ENCODE results near the gene MRPL44.

Gene MRPL44

DNA sequence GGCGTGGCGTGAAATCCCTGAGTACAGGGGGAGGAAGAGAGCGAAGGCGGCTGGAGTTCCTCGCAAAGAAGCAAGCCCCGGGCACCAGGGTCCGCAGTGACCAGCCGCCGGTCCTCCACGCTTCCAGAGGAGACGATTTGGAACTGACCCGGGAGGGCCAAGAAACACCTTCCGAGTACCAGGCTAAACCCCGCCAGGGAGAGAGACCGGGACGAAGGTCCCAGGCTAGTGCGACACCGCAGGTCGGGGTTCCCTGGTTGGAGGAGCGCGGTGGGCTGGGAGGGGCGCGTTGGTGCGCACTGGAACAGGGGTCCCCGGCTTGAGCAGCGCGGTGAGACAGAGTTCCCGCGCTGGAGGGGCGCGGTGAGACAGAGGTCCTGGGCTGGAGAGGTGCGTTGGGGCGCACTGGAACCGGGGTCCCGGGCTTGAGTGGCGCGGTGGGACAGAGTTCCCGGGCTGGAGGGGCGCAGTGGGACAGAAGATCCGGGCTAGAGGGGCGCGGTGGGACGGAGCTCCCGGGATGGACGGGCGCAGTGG lies 13.0 kb upstream of the MRPL44 start:
- Histone ChIP-seq H3K79me2 (ENCODE audit: insufficient read depth, low read depth) (peaks cover 3% of the 10 kb centered on the region; the same call in 1 of the 2 replicates), H3K4me1 (ENCODE audit: low read depth, poor library complexity, severe bottlenecking) (peaks cover 16% of the 10 kb centered on the region), H3K4me2 (peak overlapping the region; percentile 63), H3K36me3 (ENCODE audit: insufficient read depth) (no peaks in the 10 kb centered on the region), H3K27ac (no peak overlapping the region), H3K27me3 (ENCODE audit: insufficient read depth, low read depth) (no peaks in the 10 kb centered on the region), H3K9ac (peak overlapping the region; percentile 76; the same call in 1 of the 2 replicates), H4K20me1 (ENCODE audit: insufficient read depth) (no peaks in the 10 kb centered on the region), H3K4me3 (IDR thresholded peaks at IDR 0.05; ENCODE audit: insufficient read depth, low read depth, low read length) (no peak overlapping the region), H2AFZ (ENCODE audit: low read depth) (peak overlapping the region; percentile 60)
- no peak for TF ChIP-seq CTCF (conservative IDR thresholded peaks at IDR 0.05; ENCODE audit: low read depth, low read length)

GRCh38 chr2:223944703-223945531 lies 12.3 kb upstream of the MRPL44 start, which contains the start of gene WDFY1:
Gene WDFY1 (minus strand): TSS chr2:223945335. CDS start chr2:223945284, 51 bp downstream.
- no peaks in the 10 kb centered on the region for H4K20me1 ChIP-seq (ENCODE audit: insufficient read depth)
- H3K4me1 ChIP-seq (ENCODE audit: low read depth, poor library complexity, severe bottlenecking), result peaks cover 16% of the 10 kb centered on the region
- peak within 1 kb of the TSS; percentile 76 for H3K9ac ChIP-seq
- H3K27me3 ChIP-seq (ENCODE audit: insufficient read depth, low read depth), result no peaks in the 10 kb centered on the region
- H3K27ac ChIP-seq, result no peak within 1 kb of the TSS
- H2AFZ ChIP-seq (ENCODE audit: low read depth), result peak within 1 kb of the TSS; percentile 60
- no peak within 1 kb of the TSS for H3K4me3 ChIP-seq (IDR thresholded peaks at IDR 0.05; ENCODE audit: insufficient read depth, low read depth, low read length)
- no peaks in the 10 kb centered on the region for H3K36me3 ChIP-seq (ENCODE audit: insufficient read depth)
- H3K79me2 ChIP-seq (ENCODE audit: insufficient read depth, low read depth), result peaks cover 3% of the 10 kb centered on the region; the same call in 1 of the 2 replicates
- no peak for TF ChIP-seq CTCF (conservative IDR thresholded peaks at IDR 0.05; ENCODE audit: low read depth, low read length)
- H3K4me2 ChIP-seq, result peak within 1 kb of the TSS; percentile 63

DNA sequence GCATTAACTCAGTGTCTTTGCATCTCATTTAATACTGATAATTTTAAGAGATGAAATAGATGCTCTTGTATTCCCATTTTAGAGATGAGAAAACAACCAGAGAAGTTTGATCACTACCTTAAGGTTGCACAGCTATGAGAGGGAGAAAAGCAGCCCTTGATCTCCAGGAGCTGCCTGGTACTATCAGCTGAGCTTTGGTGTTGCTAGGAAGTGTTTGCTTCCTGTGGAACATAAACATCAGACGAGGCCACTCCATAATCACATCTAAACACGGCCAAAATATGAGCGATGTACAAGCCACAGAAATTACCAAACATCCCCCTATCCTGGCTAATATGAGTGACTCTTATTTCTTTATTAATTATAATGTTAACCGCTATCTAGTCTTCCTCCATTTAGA lies 11.5 kb upstream of the MRPL44 start:
- H3K4me3 ChIP-seq (IDR thresholded peaks at IDR 0.05; ENCODE audit: insufficient read depth, low read depth, low read length), result no peak overlapping the region
- peaks cover 17% of the 10 kb centered on the region for H3K4me1 ChIP-seq (ENCODE audit: low read depth, poor library complexity, severe bottlenecking)
- peak overlapping the region; percentile 40 for H3K4me2 ChIP-seq
- H3K27ac ChIP-seq, result no peak overlapping the region
- no peak for TF ChIP-seq CTCF (conservative IDR thresholded peaks at IDR 0.05; ENCODE audit: low read depth, low read length)
- no peak overlapping the region for H3K9ac ChIP-seq
- H4K20me1 ChIP-seq (ENCODE audit: insufficient read depth), result no peaks in the 10 kb centered on the region
- H3K79me2 ChIP-seq (ENCODE audit: insufficient read depth, low read depth), result peaks cover 3% of the 10 kb centered on the region; the same call in 1 of the 2 replicates
- H2AFZ ChIP-seq (ENCODE audit: low read depth), result peak overlapping the region; percentile 60
- no peaks in the 10 kb centered on the region for H3K36me3 ChIP-seq (ENCODE audit: insufficient read depth)
- H3K27me3 ChIP-seq (ENCODE audit: insufficient read depth, low read depth), result no peaks in the 10 kb centered on the region

DNA sequence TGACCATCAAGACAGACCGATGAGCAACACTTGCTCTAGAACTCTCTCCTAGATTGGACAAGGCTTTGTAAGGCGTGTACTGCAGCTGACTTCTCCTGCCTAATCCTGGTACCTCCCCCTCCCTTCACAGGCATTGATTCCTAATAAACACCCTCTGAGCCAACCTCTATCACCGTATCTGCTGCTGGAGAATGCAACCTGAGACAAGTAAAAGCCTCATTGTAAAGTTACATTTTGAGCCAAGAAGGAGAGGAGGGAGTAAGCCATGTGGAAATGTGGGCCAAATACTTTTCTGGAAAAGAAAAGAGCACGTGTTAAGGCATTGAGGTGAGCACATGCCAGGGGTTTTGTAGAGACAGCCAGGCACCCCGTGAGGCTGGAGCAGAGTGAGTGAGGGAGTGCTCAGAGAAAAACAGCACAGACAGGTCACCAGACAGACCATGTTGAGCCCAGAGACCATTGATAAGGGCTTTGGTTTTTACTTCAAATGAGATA lies 9.5 kb upstream of the MRPL44 start:
- no peaks in the 10 kb centered on the region for H3K27me3 ChIP-seq (ENCODE audit: insufficient read depth, low read depth)
- no peak overlapping the region for H3K9ac ChIP-seq
- H2AFZ ChIP-seq (ENCODE audit: low read depth), result no peak overlapping the region
- H3K4me1 ChIP-seq (ENCODE audit: low read depth, poor library complexity, severe bottlenecking), result peaks cover 27% of the 10 kb centered on the region
- H3K27ac ChIP-seq, result no peak overlapping the region
- H3K4me3 ChIP-seq (IDR thresholded peaks at IDR 0.05; ENCODE audit: insufficient read depth, low read depth, low read length), result no peak overlapping the region
- no peak overlapping the region for H3K4me2 ChIP-seq
- no peak for TF ChIP-seq CTCF (conservative IDR thresholded peaks at IDR 0.05; ENCODE audit: low read depth, low read length)
- no peaks in the 10 kb centered on the region for H4K20me1 ChIP-seq (ENCODE audit: insufficient read depth)
- no peaks in the 10 kb centered on the region for H3K36me3 ChIP-seq (ENCODE audit: insufficient read depth)
- peaks cover 3% of the 10 kb centered on the region; the same call in 1 of the 2 replicates for H3K79me2 ChIP-seq (ENCODE audit: insufficient read depth, low read depth)

Data from KMS-11 (cell line).